ENCODE measurements around the gene FAM193A.
"Not testable (repeated sequence)": the region's sequence is repeated elsewhere in the genome, so short reads cannot be mapped to it uniquely, and the experiment has no call there.

FAM193A gene

GRCh38 chr4:2728221-2728620 lies 191.8 kb downstream of the FAM193A start:
- DNase-seq (ENCODE audit: low read depth), result no peak

DNA sequence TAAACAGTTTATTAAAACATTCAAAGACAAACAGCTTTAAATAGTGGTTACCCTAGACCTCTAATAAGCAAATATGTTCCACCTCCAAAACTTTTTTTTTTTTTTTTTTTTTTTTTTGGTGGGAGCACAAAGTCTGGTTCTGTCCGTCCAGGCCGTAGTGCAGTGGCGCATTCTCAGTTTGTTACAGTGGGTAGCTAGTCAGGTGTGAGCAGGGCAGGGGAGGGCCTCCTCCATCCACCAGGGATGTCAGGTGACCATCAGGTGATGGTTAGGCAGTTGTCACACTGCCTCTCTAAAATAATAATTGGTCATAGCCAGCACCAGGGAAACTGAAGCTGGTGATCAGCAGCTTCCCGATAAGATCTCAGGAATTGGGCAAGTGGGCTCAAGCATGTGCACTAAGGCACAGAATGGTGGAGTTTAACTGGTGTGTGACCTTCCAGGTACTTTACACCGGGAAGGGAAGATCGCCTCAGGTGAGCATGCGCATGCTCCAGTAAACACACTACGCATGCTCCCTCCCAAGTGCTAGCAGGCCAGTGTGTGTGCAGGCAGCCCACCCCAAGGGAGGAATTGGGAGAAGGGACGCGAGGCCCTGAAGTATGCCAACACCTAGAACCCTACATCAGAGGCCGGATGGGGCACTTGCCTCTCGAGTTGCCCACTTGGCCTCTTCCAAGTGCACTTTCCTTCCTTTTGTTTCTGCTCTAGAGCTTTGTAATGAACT lies 192.5 kb downstream of the FAM193A start:
- no peak for DNase-seq (ENCODE audit: low read depth)

DNA sequence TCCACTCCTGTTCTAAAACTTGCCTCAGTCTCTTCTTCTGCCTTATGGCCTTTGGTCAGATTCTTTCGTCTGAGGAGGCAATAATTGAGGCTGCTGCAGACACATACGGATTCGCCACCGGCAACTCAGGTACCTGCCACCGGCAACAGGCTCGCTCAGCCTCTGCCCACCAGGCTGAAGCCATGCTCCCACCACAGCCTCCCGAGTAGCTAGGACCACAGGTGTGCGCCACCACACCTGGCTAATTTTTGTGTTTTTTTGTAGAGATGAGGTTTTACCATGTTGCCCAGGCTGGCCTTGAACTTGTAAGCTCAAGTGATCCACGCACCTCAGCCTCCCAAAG lies 193.1 kb downstream of the FAM193A start:
- no peak for DNase-seq (ENCODE audit: low read depth)

GRCh38 chr4:2731907-2732317 lies 195.5 kb downstream of the FAM193A start:
- DNase-seq (ENCODE audit: low read depth), result no peak

DNA sequence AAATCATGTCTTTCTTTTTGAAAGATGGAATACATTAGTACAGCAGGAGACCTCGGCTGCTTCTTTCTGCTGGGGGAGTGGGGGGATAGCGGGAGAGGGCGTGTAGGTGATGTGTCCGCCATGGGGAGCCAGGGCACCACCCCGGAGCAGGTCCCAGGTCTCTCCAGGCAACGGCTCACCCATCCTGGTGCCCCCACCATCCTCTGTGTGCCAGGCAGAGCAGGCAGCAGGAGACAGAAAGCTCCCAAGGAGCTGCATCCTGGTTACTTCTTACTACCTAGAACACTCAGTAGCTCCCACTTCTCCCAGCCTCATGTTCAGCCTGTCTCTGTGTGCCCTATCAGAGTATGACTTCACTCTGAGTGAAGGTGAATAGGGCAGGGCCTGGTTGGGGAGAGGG lies 196.1 kb downstream of the FAM193A start:
- no peak for DNase-seq (ENCODE audit: low read depth)

GRCh38 chr4:2733001-2733843 lies 196.8 kb downstream of the FAM193A start:
- DNase-seq (ENCODE audit: low read depth), result no peak

DNA sequence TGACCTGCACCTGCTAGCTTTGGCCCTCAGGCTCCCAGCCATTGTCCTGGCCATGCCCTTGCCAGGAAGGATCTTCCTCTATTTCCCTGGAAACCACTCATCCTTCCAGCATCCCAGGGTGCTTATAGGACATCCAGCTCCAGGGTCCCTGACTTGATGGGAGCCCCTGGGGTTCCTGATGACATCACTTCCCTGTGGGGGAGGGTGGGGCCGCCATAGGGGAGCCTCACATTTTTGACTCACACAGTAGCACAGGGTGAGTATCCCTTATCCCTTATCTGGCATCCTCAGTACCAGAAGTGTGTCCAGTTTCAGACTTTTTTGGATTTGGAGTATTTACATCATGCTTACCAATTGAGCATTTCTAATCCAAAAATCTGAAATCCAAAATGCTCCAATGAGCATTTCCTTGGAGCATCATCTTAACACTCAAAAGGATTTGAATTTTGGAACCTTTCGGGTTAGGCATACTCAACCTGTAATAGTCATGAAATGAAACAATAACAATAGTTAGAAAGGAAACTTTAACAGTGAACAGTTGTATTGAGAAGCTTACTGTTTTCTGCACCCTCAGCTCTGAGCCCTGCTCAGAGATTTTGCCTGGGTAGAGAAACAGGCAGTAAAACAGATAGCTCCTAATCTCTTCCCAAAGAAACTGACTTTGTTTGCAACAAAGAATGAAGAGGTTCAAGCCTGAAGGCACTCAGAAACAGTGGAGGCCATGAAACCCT lies 197.6 kb downstream of the FAM193A start:
- no peak for DNase-seq (ENCODE audit: low read depth)

DNA sequence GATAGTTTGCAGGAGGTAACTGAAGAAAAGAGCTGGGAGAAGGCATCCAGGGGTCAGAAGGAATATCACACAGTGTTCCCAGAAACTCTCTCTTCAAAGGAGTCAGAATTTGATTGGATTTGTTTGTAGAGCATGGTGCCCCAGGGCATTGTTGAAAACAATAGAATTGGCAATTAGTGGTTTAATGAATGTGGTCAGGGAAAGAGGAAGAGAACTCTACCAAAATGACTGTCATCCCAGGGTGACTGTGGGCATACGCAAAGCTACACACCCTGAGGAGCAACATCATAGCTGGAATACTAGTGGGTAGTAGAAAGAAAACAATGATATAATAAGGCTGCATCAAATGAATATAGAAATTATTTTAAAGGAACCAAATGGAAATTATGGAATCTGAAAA lies 198.2 kb downstream of the FAM193A start:
- DNase-seq (ENCODE audit: low read depth), result no peak

GRCh38 chr4:2735869-2736268 lies 199.4 kb downstream of the FAM193A start:
- DNase-seq (ENCODE audit: low read depth), result no peak

DNA sequence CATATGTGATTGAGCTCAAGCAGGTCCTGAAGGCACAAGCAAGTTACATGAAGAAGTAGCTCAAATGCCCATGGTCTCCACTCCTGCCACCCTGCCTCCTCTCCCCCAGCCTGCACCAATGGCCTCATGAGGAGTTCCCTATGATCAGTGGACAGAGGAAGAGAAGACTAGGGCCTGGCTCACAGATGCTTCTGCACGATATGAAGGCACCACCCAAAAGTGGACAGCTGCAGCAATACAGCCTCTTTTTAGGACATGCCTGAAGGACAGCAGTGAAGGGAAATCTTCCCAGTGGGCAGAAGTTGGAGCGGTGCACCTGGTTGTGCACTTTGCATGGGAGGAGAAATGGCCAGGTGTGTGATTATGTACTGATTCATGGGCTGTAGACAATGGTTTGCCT lies 201.8 kb downstream of the FAM193A start:
- not testable (repeated sequence) for DNase-seq (ENCODE audit: low read depth)

DNA sequence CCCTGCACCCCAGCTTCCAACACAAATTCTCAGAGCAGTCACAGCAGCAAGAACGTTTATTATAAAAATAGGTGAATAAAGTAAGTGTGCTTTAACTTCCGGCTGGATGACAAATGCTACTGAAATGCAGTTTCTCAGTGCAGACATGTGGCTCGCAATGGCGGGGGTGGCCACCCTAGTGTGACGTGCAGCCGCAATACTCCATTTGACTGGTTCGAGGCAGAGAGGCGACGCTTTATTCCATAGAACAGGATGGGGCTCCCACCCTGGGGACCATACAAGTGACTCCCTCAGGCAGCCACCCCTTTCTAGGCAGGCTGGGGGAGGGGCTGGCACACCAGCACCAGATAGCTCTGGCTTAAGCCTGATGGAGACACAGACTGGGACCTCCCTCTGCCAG lies 205.2 kb downstream of the FAM193A start:
- DNase-seq (ENCODE audit: low read depth), result no peak

GRCh38 chr4:2742081-2742822 lies 205.8 kb downstream of the FAM193A start:
- DNase-seq (ENCODE audit: low read depth), result no peak

GRCh38 chr4:2742823-2743517 lies 206.5 kb downstream of the FAM193A start:
- no peak for DNase-seq (ENCODE audit: low read depth)

DNA sequence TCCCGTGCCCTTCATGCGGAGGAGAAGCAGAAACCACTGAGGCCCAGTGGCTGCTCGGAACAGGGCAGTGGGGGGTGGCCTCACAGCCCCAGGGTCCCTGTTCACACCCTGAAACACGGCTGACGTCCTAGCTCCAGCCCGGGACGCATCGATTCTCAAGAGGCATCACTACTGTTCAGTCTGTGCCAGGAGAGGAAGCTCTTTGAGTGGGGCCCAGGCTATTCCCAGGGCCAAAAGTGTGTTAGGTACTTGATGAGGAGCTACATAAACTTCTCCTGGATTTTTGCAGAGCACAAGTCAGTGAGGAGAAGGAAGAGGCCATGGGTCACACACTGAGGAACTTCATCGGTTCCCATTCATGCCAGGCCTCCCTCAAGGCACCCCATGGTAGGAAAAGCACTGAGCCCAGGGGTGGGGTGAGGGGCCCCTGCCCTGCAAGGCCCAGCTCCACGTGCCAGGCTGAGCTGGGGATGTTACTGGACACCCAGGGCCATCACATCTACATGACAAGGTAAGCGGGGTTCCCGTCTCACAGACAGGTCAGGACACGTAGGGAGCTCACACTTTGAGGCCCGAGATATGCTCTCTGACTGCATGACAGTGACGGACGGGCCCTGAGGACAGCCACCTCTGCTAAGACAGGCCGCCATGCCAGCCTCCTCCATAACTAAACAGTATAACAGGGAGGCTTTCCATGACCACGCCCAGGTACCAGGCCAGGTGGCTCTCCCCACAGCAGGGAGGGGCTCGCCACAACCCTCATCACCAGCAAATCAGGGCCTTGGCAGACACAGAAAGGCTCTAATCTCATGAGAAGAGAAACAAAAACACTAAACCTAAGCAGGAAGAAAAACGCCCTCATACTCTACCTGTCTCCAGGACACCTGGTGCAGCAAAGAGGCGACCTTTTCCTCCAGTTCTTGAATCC lies 207.3 kb downstream of the FAM193A start:
- DNase-seq (ENCODE audit: low read depth), result no peak

GRCh38 chr4:2744576-2745270 lies 208.3 kb downstream of the FAM193A start:
- DNase-seq (ENCODE audit: low read depth), result no peak

GRCh38 chr4:2745516-2745915 lies 209.1 kb downstream of the FAM193A start:
- no peak for DNase-seq (ENCODE audit: low read depth)

DNA sequence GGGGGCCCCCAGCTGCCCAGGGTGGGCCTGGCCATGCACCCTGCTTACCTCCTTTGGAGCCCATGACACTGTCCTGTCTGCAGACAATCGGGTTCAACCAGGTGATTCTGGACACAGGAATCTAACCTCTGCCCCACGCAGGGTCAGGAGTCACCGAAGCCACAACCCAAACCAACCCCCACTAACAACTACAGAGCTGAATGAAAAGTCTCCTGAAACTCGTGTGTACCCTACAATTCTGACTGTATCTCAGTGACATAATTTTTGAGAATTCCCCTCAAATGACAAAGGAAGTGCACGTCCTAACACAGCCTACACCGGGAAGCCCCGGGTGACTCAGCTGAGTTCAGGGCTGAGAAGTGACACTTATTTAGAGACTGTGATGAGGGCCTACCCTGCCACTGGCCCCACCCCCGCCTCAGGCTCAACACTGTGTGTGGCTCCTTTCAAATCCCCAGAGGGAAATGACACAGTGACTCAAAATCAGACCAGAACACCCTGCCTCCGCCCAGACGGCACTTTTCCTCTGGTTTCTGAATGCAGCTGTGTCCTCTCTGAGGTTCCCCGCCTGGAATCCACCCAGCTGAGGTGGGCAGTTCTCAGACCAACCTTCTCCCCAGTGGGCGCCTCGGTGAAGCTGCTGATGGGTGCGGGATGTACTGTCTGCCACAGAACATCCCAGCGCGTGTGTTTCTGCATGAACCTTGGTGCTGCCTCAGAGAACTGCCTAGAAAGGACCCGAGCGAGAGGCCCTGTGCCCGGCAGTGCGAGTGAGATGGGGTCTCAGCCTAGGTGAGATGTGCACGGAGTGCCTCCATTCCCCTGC lies 209.7 kb downstream of the FAM193A start:
- no peak for DNase-seq (ENCODE audit: low read depth)

DNA sequence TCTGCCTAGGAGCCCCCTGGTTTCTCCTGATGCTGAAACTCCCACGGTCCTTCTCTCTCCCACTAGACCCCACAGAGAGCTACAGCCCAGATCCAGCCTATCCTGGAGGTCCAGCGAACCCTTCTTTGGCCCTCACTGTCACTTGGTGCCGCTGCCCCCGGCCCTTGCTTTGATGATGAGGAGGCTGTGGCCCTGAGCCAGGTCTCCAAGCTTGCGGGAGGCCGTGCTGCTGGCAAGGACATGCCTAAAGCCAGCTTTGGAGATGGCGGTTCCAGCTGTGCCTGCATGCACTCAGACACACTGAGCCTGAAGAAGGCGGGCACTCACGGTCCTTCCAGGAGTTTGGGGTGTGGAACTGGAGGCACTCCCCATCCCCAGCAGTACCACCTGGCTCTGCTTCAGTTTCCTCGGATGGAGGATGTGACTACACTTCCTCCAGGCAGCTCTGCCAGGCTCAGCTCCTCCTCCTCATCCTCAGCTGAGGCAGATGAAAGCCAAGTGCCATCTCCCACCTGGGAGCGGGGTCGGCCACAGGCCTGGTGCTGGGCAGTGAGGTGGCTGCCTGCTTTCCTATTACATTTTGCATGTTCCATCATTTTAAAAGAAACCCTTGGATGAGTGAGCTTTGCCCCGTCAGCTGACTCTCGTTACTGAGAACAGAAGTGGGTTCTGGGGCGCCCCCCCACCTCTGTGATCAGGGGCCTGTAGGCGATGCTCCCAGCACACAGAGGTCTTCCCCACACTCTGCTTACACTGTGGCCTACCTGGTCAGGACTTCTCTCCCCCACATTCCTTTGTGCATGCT lies 210.6 kb downstream of the FAM193A start:
- DNase-seq (ENCODE audit: low read depth), result no peak
